ENCODE measurements around the gene WFIKKN1. TPM values are rescaled to one million over a fixed set of nuclear protein-coding genes. Genes with fewer than 3 reads are reported as not detected.
A peak's percentile ranks its signal among the peaks of the same experiment; 100 is the strongest.

The WFIKKN1 gene
- total and polyA plus RNA-seq, 4 donors, result 0.31 to 2.5 (median 0.61) TPM

GRCh38 chr16:682493-683395 lies 52.0 kb downstream of the WFIKKN1 start:
- ATAC-seq (ENCODE audit: insufficient read depth, low FRiP score), result no peak
- TF ChIP-seq CTCF (IDR thresholded peaks at IDR 0.05; ENCODE audit: control extremely low read depth, extremely low read depth), result no peak
- no peak for DNase-seq
- Histone ChIP-seq H3K4me3 (no peak overlapping the region), H3K27me3 (ENCODE audit: control insufficient read depth in 3 of 3, insufficient read depth in 3 of 3, low read length in 2 of 3) (no peaks in the 10 kb centered on the region), H3K9ac (ENCODE audit: insufficient read depth in 1 of 2, low read length in 2 of 2) (no peak overlapping the region), H3K36me3 (ENCODE audit: control insufficient read depth in 4 of 4, insufficient read depth in 4 of 4, low read length in 4 of 4) (peaks cover 3 to 33% (median 21%) of the 10 kb centered on the region in 4 donors), H3K4me1 (ENCODE audit: control insufficient read depth in 5 of 5, insufficient read depth in 5 of 5, low read length in 5 of 5) (peaks cover 4 to 33% (median 25%) of the 10 kb centered on the region in 5 donors), H3K9me3 (ENCODE audit: control insufficient read depth in 4 of 4, insufficient read depth in 3 of 4, low read length in 3 of 4) (no peaks in the 10 kb centered on the region), H3K27ac (ENCODE audit: low read depth in 1 of 2, low read length in 1 of 2) (no peak overlapping the region)
- WGBS, 2 donors, result 89 to 91% methylated on average over 36 of the region's 36 CpGs

- Histone ChIP-seq H3K9ac (ENCODE audit: insufficient read depth in 1 of 2, low read length in 2 of 2) (no peak overlapping the region), H3K4me3 (peak overlapping the region; percentile 72), H3K9me3 (ENCODE audit: control insufficient read depth in 4 of 4, insufficient read depth in 3 of 4, low read length in 3 of 4) (no peaks in the 10 kb centered on the region), H3K27ac (ENCODE audit: low read depth in 1 of 2, low read length in 1 of 2) (peak overlapping the region; percentile 60 to 75), H3K27me3 (ENCODE audit: control insufficient read depth in 3 of 3, insufficient read depth in 3 of 3, low read length in 2 of 3) (no peaks in the 10 kb centered on the region), H3K36me3 (ENCODE audit: control insufficient read depth in 4 of 4, insufficient read depth in 4 of 4, low read length in 4 of 4) (peaks cover 3 to 33% (median 22%) of the 10 kb centered on the region in 4 donors), H3K4me1 (ENCODE audit: control insufficient read depth in 5 of 5, insufficient read depth in 5 of 5, low read length in 5 of 5) (peaks cover 4 to 32% (median 25%) of the 10 kb centered on the region in 5 donors)
- ATAC-seq (ENCODE audit: insufficient read depth, low FRiP score), result no peak
- WGBS, 2 donors, result 19 to 28% methylated on average over 48 to 57 of the region's 57 CpGs
- DNase-seq, result no peak
- TF ChIP-seq CTCF (IDR thresholded peaks at IDR 0.05; ENCODE audit: control extremely low read depth, extremely low read depth), result no peak
Measured at GRCh38 chr16:683396-684070, 52.7 kb downstream of the WFIKKN1 start.

Other genes with a start within 250 kb of the WFIKKN1 start
- 10 to 100 TPM; 38.0 to 71.5 TPM for gene PGAP6, start 249.0 kb upstream of the WFIKKN1 start, total RNA-seq
- 10 to 100 TPM; 64.8 to 100.0 TPM for gene PGAP6, start 249.0 kb upstream of the WFIKKN1 start, polyA plus RNA-seq
- gene NME4, start 233.8 kb upstream of the WFIKKN1 start, total RNA-seq, result 10 to 100 TPM; 18.0 to 68.7 TPM
- gene NME4, start 233.8 kb upstream of the WFIKKN1 start, polyA plus RNA-seq, result 10 to 100 TPM; 64.0 to 67.6 TPM
- gene DECR2, start 229.1 kb upstream of the WFIKKN1 start, total RNA-seq, result 10 to 100 TPM in 1 of 2 donors, 1 to 10 TPM in 1; 5.2 to 18.3 TPM
- gene DECR2, start 229.1 kb upstream of the WFIKKN1 start, polyA plus RNA-seq, result 10 to 100 TPM; 13.3 to 18.1 TPM
- 10 to 100 TPM; 20.8 to 38.3 TPM for gene RAB11FIP3, start 205.3 kb upstream of the WFIKKN1 start, total RNA-seq
- gene RAB11FIP3, start 205.3 kb upstream of the WFIKKN1 start, polyA plus RNA-seq, result 10 to 100 TPM; 20.7 to 22.2 TPM
- gene CAPN15, start 103.3 kb upstream of the WFIKKN1 start, total RNA-seq, result 10 to 100 TPM; 14.4 to 64.1 TPM
- 10 to 100 TPM; 37.2 to 40.6 TPM for gene CAPN15, start 103.3 kb upstream of the WFIKKN1 start, polyA plus RNA-seq
- not detected for gene PRR35, start 70.6 kb upstream of the WFIKKN1 start, total RNA-seq
- gene PRR35, start 70.6 kb upstream of the WFIKKN1 start, polyA plus RNA-seq, result not detected
- gene NHLRC4, start 64.0 kb upstream of the WFIKKN1 start, total RNA-seq, result 1 to 10 TPM; 7.0 to 8.6 TPM
- gene NHLRC4, start 64.0 kb upstream of the WFIKKN1 start, polyA plus RNA-seq, result 1 to 10 TPM; 2.3 to 4.5 TPM
- gene PIGQ, start 61.0 kb upstream of the WFIKKN1 start, total RNA-seq, result 10 to 100 TPM; 34.9 to 81.2 TPM
- gene PIGQ, start 61.0 kb upstream of the WFIKKN1 start, polyA plus RNA-seq, result 10 to 100 TPM; 41.5 to 98.2 TPM
- gene RAB40C, start 40.9 kb upstream of the WFIKKN1 start, total RNA-seq, result 10 to 100 TPM; 25.1 to 58.9 TPM
- 10 to 100 TPM; 34.0 to 53.8 TPM for gene RAB40C, start 40.9 kb upstream of the WFIKKN1 start, polyA plus RNA-seq
- gene METTL26, start 5.3 kb downstream of the WFIKKN1 start, total RNA-seq, result 10 to 100 TPM; 36.1 to 89.8 TPM
- 100 to 1,000 TPM; 138 to 200 TPM for gene METTL26, start 5.3 kb downstream of the WFIKKN1 start, polyA plus RNA-seq
- gene MCRIP2, start 10.8 kb downstream of the WFIKKN1 start, total RNA-seq, result 10 to 100 TPM in 1 of 2 donors, 1 to 10 TPM in 1; 9.1 to 61.6 TPM
- 100 to 1,000 TPM in 1 of 2 donors, 10 to 100 TPM in 1; 45.0 to 109 TPM for gene MCRIP2, start 10.8 kb downstream of the WFIKKN1 start, polyA plus RNA-seq
- 10 to 100 TPM; 22.4 to 74.2 TPM for gene WDR90, start 18.4 kb downstream of the WFIKKN1 start, total RNA-seq
- gene WDR90, start 18.4 kb downstream of the WFIKKN1 start, polyA plus RNA-seq, result 10 to 100 TPM; 18.6 to 33.4 TPM
- 100 to 1,000 TPM in 1 of 2 donors, 10 to 100 TPM in 1; 40.5 to 121 TPM for gene RHOT2, start 37.1 kb downstream of the WFIKKN1 start, total RNA-seq
- gene RHOT2, start 37.1 kb downstream of the WFIKKN1 start, polyA plus RNA-seq, result 100 to 1,000 TPM; 111 to 119 TPM
- 1 to 10 TPM in 1 of 2 donors, under 1 TPM in 1; 0.91 to 5.4 TPM for gene RHBDL1, start 44.7 kb downstream of the WFIKKN1 start, total RNA-seq
- 1 to 10 TPM in 1 of 2 donors, under 1 TPM in 1; 0.98 to 2.2 TPM for gene RHBDL1, start 44.7 kb downstream of the WFIKKN1 start, polyA plus RNA-seq
- gene STUB1, start 49.4 kb downstream of the WFIKKN1 start, total RNA-seq, result 100 to 1,000 TPM in 1 of 2 donors, 10 to 100 TPM in 1; 58.8 to 131 TPM
- gene STUB1, start 49.4 kb downstream of the WFIKKN1 start, polyA plus RNA-seq, result 100 to 1,000 TPM; 113 to 131 TPM
- gene JMJD8, start 53.3 kb downstream of the WFIKKN1 start, total RNA-seq, result 10 to 100 TPM; 32.5 to 90.3 TPM
- 10 to 100 TPM; 48.4 to 67.5 TPM for gene JMJD8, start 53.3 kb downstream of the WFIKKN1 start, polyA plus RNA-seq
- gene WDR24, start 59.4 kb downstream of the WFIKKN1 start, total RNA-seq, result 10 to 100 TPM in 1 of 2 donors, 1 to 10 TPM in 1; 8.1 to 16.3 TPM
- gene WDR24, start 59.4 kb downstream of the WFIKKN1 start, polyA plus RNA-seq, result 1 to 10 TPM; 8.1 to 9.8 TPM
- 1 to 10 TPM in 1 of 2 donors, under 1 TPM in 1; 0.14 to 7.4 TPM for gene FBXL16, start 74.8 kb downstream of the WFIKKN1 start, total RNA-seq
- 1 to 10 TPM in 1 of 2 donors, under 1 TPM in 1; 0.93 to 5.0 TPM for gene FBXL16, start 74.8 kb downstream of the WFIKKN1 start, polyA plus RNA-seq
- 10 to 100 TPM; 10.9 to 67.3 TPM for gene METRN, start 84.1 kb downstream of the WFIKKN1 start, total RNA-seq
- 10 to 100 TPM; 30.3 to 52.7 TPM for gene METRN, start 84.1 kb downstream of the WFIKKN1 start, polyA plus RNA-seq
- gene ANTKMT, start 90.2 kb downstream of the WFIKKN1 start, total RNA-seq, result 10 to 100 TPM in 1 of 2 donors, 1 to 10 TPM in 1; 9.2 to 65.7 TPM
- gene ANTKMT, start 90.2 kb downstream of the WFIKKN1 start, polyA plus RNA-seq, result 10 to 100 TPM; 35.5 to 56.3 TPM
- gene CCDC78, start 95.5 kb downstream of the WFIKKN1 start, total RNA-seq, result 10 to 100 TPM; 35.7 to 71.6 TPM
- 10 to 100 TPM; 25.6 to 38.3 TPM for gene CCDC78, start 95.5 kb downstream of the WFIKKN1 start, polyA plus RNA-seq
- gene HAGHL, start 96.1 kb downstream of the WFIKKN1 start, total RNA-seq, result 10 to 100 TPM in 1 of 2 donors, 1 to 10 TPM in 1; 4.1 to 26.7 TPM
- gene HAGHL, start 96.1 kb downstream of the WFIKKN1 start, polyA plus RNA-seq, result 10 to 100 TPM; 13.0 to 13.1 TPM
- gene CIAO3, start 110.0 kb downstream of the WFIKKN1 start, total RNA-seq, result 10 to 100 TPM; 31.2 to 40.6 TPM
- 10 to 100 TPM; 21.0 to 30.2 TPM for gene CIAO3, start 110.0 kb downstream of the WFIKKN1 start, polyA plus RNA-seq
- gene MSLN, start 129.7 kb downstream of the WFIKKN1 start, total RNA-seq, result 100 to 1,000 TPM in 1 of 2 donors, 10 to 100 TPM in 1; 98.8 to 155 TPM
- 100 to 1,000 TPM; 116 to 125 TPM for gene MSLN, start 129.7 kb downstream of the WFIKKN1 start, polyA plus RNA-seq
- 10 to 100 TPM in 1 of 2 donors, 1 to 10 TPM in 1; 8.2 to 25.2 TPM for gene RPUSD1, start 157.4 kb downstream of the WFIKKN1 start, total RNA-seq
- 10 to 100 TPM; 21.8 to 25.6 TPM for gene RPUSD1, start 157.4 kb downstream of the WFIKKN1 start, polyA plus RNA-seq
- gene CHTF18, start 157.6 kb downstream of the WFIKKN1 start, total RNA-seq, result 10 to 100 TPM; 13.3 to 16.5 TPM
- 10 to 100 TPM in 1 of 2 donors, 1 to 10 TPM in 1; 7.5 to 17.4 TPM for gene CHTF18, start 157.6 kb downstream of the WFIKKN1 start, polyA plus RNA-seq
- not detected for gene GNG13, start 169.7 kb downstream of the WFIKKN1 start, total RNA-seq
- gene GNG13, start 169.7 kb downstream of the WFIKKN1 start, polyA plus RNA-seq, result not detected